Neural cell (in vitro differentiated cells): ENCODE measurements around the gene PPP1R13B. TPM values are rescaled to one million over a fixed set of nuclear protein-coding genes. Genes with fewer than 3 reads are reported as not detected.

Experiments
- H2AFZ ChIP-seq: fragments of 200-600, 300-800 bp; sonication (generic), shearing (Covaris generic); 2 replicates; pipeline ENCODE4 v1.6.0; 2014; ENCODE audit warnings: low read depth, mild to moderate bottlenecking, antibody characterized with exemption, low read length, moderate library complexity
- H3F3A ChIP-seq: fragments of 200-600 bp; shearing (Covaris generic); 2 replicates; pipeline ENCODE4 v1.6.1; 2016; ENCODE audit warnings: mild to moderate bottlenecking, moderate library complexity, mixed read lengths, antibody characterized with exemption, low read length; ENCODE audit not compliant: insufficient read depth, poor library complexity, severe bottlenecking
- H3K27ac ChIP-seq: fragments of 200-600, 300-800 bp; sonication (generic), shearing (Covaris generic); 2 replicates; pipeline ENCODE4 v1.5.1; 2014; ENCODE audit warnings: mild to moderate bottlenecking, low read length, moderate library complexity
- H3K27me3 ChIP-seq: fragments of 300-800, 200-600 bp; sonication (generic), shearing (Covaris generic); 2 replicates; pipeline ENCODE4 v1.6.0; 2014; ENCODE audit warnings: mild to moderate bottlenecking, low read depth, low read length, moderate library complexity; ENCODE audit not compliant: insufficient read depth
- H3K36me3 ChIP-seq: fragments of 300-800, 200-600 bp; sonication (generic), shearing (Covaris generic); 2 replicates; pipeline ENCODE4 v1.5.1; 2014; ENCODE audit warnings: mild to moderate bottlenecking, antibody characterized with exemption, low read length, moderate library complexity; ENCODE audit not compliant: insufficient read depth
- H3K4me2 ChIP-seq: fragments of 300-800, 200-600 bp; sonication (generic), shearing (Covaris generic); 2 replicates; pipeline ENCODE4 v1.6.0; 2014; ENCODE audit warnings: mild to moderate bottlenecking, low read length
- H3K4me3 ChIP-seq: fragments of 300-800, 200-600 bp; sonication (generic), shearing (Covaris generic); 2 replicates; pipeline ENCODE4 v1.5.1; 2014; ENCODE audit warnings: mild to moderate bottlenecking, low read length, moderate library complexity
- H3K79me2 ChIP-seq: fragments of 200-600 bp; shearing (Covaris generic); replicated peaks from 2 replicates; pipeline ENCODE4 v1.6.0; 2014; ENCODE audit warnings: mild to moderate bottlenecking, low read length, moderate library complexity; ENCODE audit not compliant: insufficient read depth
- H3K9ac ChIP-seq: fragments of 300-800, 200-600 bp; sonication (generic), shearing (Covaris generic); 2 replicates; pipeline ENCODE4 v1.6.1; 2016; ENCODE audit warnings: mild to moderate bottlenecking, low read length, mixed read lengths
- H3K9me2 ChIP-seq: fragments of 200-600 bp; shearing (Covaris generic); 2 replicates; pipeline ENCODE4 v1.6.1; 2016; ENCODE audit warnings: mild to moderate bottlenecking, low read length, mixed read lengths; ENCODE audit not compliant: insufficient read depth
- H3K9me3 ChIP-seq: fragments of 200-600, 300-800 bp; sonication (generic), shearing (Covaris generic); 2 replicates; pipeline ENCODE4 v1.6.1; 2016; ENCODE audit warnings: mild to moderate bottlenecking, mixed run types, low read length, moderate library complexity, mixed read lengths
- H4K20me1 ChIP-seq: fragments of 200-600 bp; shearing (Covaris generic); 2 replicates; pipeline ENCODE4 v1.6.1; 2016; ENCODE audit warnings: mild to moderate bottlenecking, mixed run types; ENCODE audit not compliant: insufficient read depth
- EP300 ChIP-seq: fragments of 450-650 bp; conservative IDR thresholded peaks from 2 replicates; pipeline ENCODE4 v1.6.1; 2014; ENCODE audit warnings: antibody characterized with exemption, mild to moderate bottlenecking, moderate library complexity; ENCODE audit not compliant: poor library complexity, severe bottlenecking
- EZH2 ChIP-seq: fragments of 200-600, 300-800 bp; shearing (Covaris generic), sonication (generic); IDR thresholded peaks from 2 replicates; pipeline ENCODE4 v1.6.1; 2014; ENCODE audit warnings: antibody characterized with exemption, low read length, borderline replicate concordance, mild to moderate bottlenecking; ENCODE audit not compliant: insufficient read depth, poor library complexity, severe bottlenecking
- MXI1 ChIP-seq: fragments of 450-650 bp; conservative IDR thresholded peaks from 2 replicates; pipeline ENCODE4 v1.6.1; 2014; ENCODE audit warnings: antibody characterized with exemption, mild to moderate bottlenecking; ENCODE audit not compliant: poor library complexity, severe bottlenecking
- POLR2AphosphoS5 ChIP-seq: IDR thresholded peaks from 2 replicates; pipeline ENCODE4 v1.6.1; 2012
- RAD21 ChIP-seq: fragments of 450-650 bp; conservative IDR thresholded peaks from 2 replicates; pipeline ENCODE4 v1.6.1; 2014; ENCODE audit warnings: antibody characterized with exemption, mild to moderate bottlenecking, moderate library complexity
- REST ChIP-seq: IDR thresholded peaks from 2 replicates; pipeline ENCODE4 v1.6.1; 2012; ENCODE audit warnings: borderline replicate concordance
- SMC3 ChIP-seq: fragments of 450-650 bp; conservative IDR thresholded peaks from 2 replicates; pipeline ENCODE4 v1.6.1; 2014; ENCODE audit warnings: antibody characterized with exemption, mild to moderate bottlenecking, moderate library complexity; ENCODE audit not compliant: poor library complexity
- TAF1 ChIP-seq: IDR thresholded peaks from 2 replicates; pipeline ENCODE4 v1.6.1; 2012; ENCODE audit warnings: low read depth
- polyA plus RNA-seq: library from polyadenylated mRNA; depleted of rRNA; stranded (reverse); fragments of >200 nt; gene quantifications from 2 replicates; pipeline ENCODE4 v1.2.3, GENCODE V29; 2014
- TF ChIP-seq, protein P1 (sequence below): fragments of 450-650 bp; IDR thresholded peaks from 2 replicates; pipeline ENCODE4 v1.5.1; 2014; ENCODE audit warnings: antibody characterized with exemption, mild to moderate bottlenecking, moderate library complexity; ENCODE audit not compliant: poor library complexity, severe bottlenecking

Gene PPP1R13B
- polyA plus RNA-seq, 1 donor from 2014 or later: 8.2 TPM

DNA sequence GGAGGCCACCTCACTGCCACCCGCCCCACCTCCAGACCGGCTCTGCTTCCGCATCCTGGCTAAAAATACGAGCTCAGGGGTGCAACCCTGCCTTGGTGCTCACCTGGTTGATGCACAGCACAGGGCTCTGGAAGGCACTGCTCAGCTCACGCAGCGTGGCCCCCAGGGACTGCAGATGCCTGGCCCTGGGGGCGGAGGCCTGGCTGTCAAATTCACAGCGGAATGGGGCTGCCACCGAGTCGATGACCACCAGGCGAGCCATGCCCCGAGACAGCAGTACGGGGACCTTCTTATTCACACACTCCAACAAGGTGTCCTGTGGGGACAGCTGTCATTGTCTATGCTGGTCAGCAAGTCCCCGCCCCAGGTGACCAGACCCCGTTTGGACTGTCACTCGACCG, 148.1 kb downstream of the PPP1R13B start:
- Histone ChIP-seq H3K4me2 (no peak overlapping the region), H3K9ac (no peak overlapping the region), H3F3A (no peaks in the 10 kb centered on the region), H3K27ac (no peak overlapping the region), H3K36me3 (no peaks in the 10 kb centered on the region), H3K79me2 (no peaks in the 10 kb centered on the region), H2AFZ (no peak overlapping the region), H3K9me2 (no peaks in the 10 kb centered on the region), H4K20me1 (no peaks in the 10 kb centered on the region), H3K4me3 (no peak overlapping the region), H3K27me3 (no peaks in the 10 kb centered on the region), H3K9me3 (no peaks in the 10 kb centered on the region)
- TF ChIP-seq SMC3: no peak
- TF ChIP-seq RAD21: no peak
- no peak for TF ChIP-seq EP300
- TF ChIP-seq REST: no peak
- TF ChIP-seq, protein P1, sequence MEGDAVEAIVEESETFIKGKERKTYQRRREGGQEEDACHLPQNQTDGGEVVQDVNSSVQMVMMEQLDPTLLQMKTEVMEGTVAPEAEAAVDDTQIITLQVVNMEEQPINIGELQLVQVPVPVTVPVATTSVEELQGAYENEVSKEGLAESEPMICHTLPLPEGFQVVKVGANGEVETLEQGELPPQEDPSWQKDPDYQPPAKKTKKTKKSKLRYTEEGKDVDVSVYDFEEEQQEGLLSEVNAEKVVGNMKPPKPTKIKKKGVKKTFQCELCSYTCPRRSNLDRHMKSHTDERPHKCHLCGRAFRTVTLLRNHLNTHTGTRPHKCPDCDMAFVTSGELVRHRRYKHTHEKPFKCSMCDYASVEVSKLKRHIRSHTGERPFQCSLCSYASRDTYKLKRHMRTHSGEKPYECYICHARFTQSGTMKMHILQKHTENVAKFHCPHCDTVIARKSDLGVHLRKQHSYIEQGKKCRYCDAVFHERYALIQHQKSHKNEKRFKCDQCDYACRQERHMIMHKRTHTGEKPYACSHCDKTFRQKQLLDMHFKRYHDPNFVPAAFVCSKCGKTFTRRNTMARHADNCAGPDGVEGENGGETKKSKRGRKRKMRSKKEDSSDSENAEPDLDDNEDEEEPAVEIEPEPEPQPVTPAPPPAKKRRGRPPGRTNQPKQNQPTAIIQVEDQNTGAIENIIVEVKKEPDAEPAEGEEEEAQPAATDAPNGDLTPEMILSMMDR: no peak
- no peak for TF ChIP-seq TAF1
- no peak for TF ChIP-seq MXI1
- no peak for TF ChIP-seq EZH2
- TF ChIP-seq POLR2AphosphoS5: no peak

DNA sequence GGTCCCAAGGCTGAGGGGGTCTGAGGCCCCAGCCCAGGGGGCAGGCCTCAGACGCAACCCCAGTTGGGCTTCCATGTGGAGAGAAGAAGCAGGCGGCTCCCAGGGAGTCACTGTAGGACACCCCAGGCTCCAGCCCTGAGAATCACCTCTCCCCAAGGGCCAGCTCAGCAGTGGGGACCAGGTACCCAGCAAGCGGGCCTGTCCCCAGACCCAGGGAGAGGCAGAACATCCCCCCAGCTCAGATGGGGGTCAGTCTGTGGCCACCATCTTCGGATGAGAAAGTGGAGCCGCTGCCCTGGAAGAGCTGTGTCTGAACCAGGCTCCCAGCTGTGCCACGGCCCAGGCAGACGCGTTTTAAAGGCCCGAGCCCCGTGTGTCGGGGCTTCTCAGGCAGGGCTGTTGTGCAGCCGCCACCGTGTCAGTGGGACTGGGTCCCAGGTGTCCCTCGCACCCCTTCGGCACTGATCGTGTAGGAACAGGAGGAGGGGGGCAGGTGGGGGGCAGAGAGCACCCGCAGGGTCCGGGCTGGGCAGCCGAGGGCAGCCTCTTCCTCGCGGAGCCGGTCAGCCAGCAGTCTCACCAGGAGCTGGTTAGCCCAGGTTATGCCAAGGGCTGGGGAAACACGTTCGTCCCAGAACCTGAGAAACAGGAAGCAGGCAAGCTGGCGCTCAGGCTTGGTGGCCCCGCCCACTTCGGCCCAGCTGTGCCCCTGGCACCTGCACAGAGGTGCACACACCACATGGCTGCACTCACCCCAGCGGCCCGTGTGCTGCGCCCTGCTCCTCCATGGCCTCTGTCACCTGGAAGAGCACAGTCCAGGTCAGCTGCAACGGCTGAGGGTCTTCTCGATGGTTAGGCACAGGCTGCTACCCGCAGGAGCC, 148.8 kb downstream of the PPP1R13B start:
- TF ChIP-seq EZH2 (no peak), RAD21 (no peak), EP300 (no peak), MXI1 (no peak), TAF1 (no peak), REST (no peak)
- TF ChIP-seq, protein P1: no peak
- Histone ChIP-seq H3K9me3 (no peaks in the 10 kb centered on the region), H4K20me1 (no peaks in the 10 kb centered on the region), H3K36me3 (peaks cover 4% of the 10 kb centered on the region), H3F3A (no peaks in the 10 kb centered on the region), H3K4me3 (no peak overlapping the region), H3K9ac (no peak overlapping the region), H2AFZ (no peak overlapping the region), H3K79me2 (peaks cover 3% of the 10 kb centered on the region), H3K27ac (no peak overlapping the region), H3K9me2 (no peaks in the 10 kb centered on the region), H3K27me3 (no peaks in the 10 kb centered on the region), H3K4me2 (no peak overlapping the region)
